Measurements from ENCODE around the gene PRAC2.

- TF ChIP-seq CTCF (IDR thresholded peaks at IDR 0.05) (no peak), POLR2A (IDR thresholded peaks at IDR 0.05) (no peak)
Measured at GRCh38 chr17:48730240-48730550, 7.2 kb downstream of the PRAC2 start.
